Measurements from ENCODE around the gene GALNT10. TPM values are rescaled to one million over a fixed set of nuclear protein-coding genes. Genes with fewer than 3 reads are reported as not detected.

The GALNT10 gene
- total and polyA plus RNA-seq, 2 experiments from 2014 or later = 43.0 to 45.9 TPM

GRCh38 chr5:154230526-154230925, 40.0 kb downstream of the GALNT10 start:
- no peaks in the 10 kb centered on the region for H3K36me3 ChIP-seq (replicated peaks; ENCODE audit: insufficient read depth, low read depth)
- H3K27me3 ChIP-seq = no peaks in the 10 kb centered on the region
- H3K4me3 ChIP-seq = no peak overlapping the region
- TF ChIP-seq EZH2 (IDR thresholded peaks at IDR 0.05; ENCODE audit: borderline replicate concordance) = no peak
- TF ChIP-seq EZH2phosphoT487 (IDR thresholded peaks at IDR 0.05; ENCODE audit: low read depth, severe bottlenecking, unreplicated experiment) = no peak
- TF ChIP-seq, protein P1, sequence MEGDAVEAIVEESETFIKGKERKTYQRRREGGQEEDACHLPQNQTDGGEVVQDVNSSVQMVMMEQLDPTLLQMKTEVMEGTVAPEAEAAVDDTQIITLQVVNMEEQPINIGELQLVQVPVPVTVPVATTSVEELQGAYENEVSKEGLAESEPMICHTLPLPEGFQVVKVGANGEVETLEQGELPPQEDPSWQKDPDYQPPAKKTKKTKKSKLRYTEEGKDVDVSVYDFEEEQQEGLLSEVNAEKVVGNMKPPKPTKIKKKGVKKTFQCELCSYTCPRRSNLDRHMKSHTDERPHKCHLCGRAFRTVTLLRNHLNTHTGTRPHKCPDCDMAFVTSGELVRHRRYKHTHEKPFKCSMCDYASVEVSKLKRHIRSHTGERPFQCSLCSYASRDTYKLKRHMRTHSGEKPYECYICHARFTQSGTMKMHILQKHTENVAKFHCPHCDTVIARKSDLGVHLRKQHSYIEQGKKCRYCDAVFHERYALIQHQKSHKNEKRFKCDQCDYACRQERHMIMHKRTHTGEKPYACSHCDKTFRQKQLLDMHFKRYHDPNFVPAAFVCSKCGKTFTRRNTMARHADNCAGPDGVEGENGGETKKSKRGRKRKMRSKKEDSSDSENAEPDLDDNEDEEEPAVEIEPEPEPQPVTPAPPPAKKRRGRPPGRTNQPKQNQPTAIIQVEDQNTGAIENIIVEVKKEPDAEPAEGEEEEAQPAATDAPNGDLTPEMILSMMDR (IDR thresholded peaks at IDR 0.05; ENCODE audit: poor library complexity) = no peak
- H3K9me2 ChIP-seq (replicated peaks; ENCODE audit: insufficient read depth) = no peaks in the 10 kb centered on the region
- no peaks in the 10 kb centered on the region for H3K79me2 ChIP-seq
- H3K27ac ChIP-seq = no peak overlapping the region
- H2AFZ ChIP-seq = no peak overlapping the region
- H3K4me1 ChIP-seq (ENCODE audit: insufficient read depth) = no peaks in the 10 kb centered on the region
- no peak overlapping the region for H3K4me2 ChIP-seq
- DNase-seq (ENCODE audit: low spot score) = no peak
- H4K20me1 ChIP-seq (ENCODE audit: insufficient read depth, poor library complexity, severe bottlenecking) = no peaks in the 10 kb centered on the region
- H3K9me3 ChIP-seq (ENCODE audit: low read depth) = peaks cover 7% of the 10 kb centered on the region

DNA sequence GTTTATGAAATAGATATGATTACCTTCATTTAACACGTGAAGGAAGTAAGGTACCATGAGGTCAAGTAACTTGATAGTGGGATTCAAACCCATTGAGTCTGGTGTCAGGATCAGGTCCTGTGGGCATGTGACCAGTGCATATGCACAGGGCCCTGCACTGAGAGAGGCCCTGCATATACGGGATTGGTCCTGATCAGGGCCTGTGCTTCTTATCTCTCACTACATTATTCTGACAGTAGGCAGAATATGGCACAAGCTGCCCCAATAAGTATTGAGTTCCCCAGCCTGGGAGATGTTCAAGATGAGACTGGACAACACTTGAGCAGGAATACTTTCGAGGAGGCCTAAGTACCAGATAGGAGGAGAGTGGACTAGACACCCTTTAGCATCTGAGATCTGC, 44.0 kb downstream of the GALNT10 start:
- H3K4me2 ChIP-seq = no peak overlapping the region
- no peaks in the 10 kb centered on the region for H3K4me1 ChIP-seq (ENCODE audit: insufficient read depth)
- no peak overlapping the region for H3K27ac ChIP-seq
- H4K20me1 ChIP-seq (ENCODE audit: insufficient read depth, poor library complexity, severe bottlenecking) = no peaks in the 10 kb centered on the region
- no peaks in the 10 kb centered on the region for H3K79me2 ChIP-seq
- WGBS (ENCODE audit: low lambda C conversion rate, missing lambda C conversion rate) = 84% methylated on average over 3 of the region's 3 CpGs
- no peaks in the 10 kb centered on the region for H3K27me3 ChIP-seq
- DNase-seq (ENCODE audit: low spot score) = no peak
- TF ChIP-seq, protein P1 (IDR thresholded peaks at IDR 0.05; ENCODE audit: poor library complexity) = no peak
- TF ChIP-seq EZH2 (IDR thresholded peaks at IDR 0.05; ENCODE audit: borderline replicate concordance) (no peak), EZH2phosphoT487 (IDR thresholded peaks at IDR 0.05; ENCODE audit: low read depth, severe bottlenecking, unreplicated experiment) (no peak)
- no peak overlapping the region for H3K4me3 ChIP-seq
- no peak overlapping the region for H2AFZ ChIP-seq
- no peaks in the 10 kb centered on the region for H3K36me3 ChIP-seq (replicated peaks; ENCODE audit: insufficient read depth, low read depth)
- H3K9me3 ChIP-seq (ENCODE audit: low read depth) = no peaks in the 10 kb centered on the region
- no peaks in the 10 kb centered on the region for H3K9me2 ChIP-seq (replicated peaks; ENCODE audit: insufficient read depth)

DNA sequence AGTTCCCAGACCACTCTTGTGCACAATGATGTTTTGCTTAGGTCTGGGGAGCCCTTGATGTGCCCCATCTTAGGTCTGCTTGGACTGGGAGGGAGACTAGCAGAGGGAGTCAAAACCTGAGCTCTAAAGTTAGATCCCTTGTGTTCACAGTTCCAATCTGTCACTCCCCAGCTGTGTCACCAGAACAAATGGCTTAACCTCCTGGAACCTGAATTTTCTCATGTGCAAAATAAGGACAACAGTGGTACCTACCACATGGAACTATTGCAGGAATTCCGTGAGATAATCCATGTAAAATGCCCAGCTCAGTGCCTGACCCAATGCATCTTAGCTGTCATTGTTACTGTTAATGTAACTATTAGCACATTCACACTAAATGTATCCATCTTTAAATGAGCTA, 45.5 kb downstream of the GALNT10 start:
- Histone ChIP-seq H4K20me1 (ENCODE audit: insufficient read depth, poor library complexity, severe bottlenecking) (no peaks in the 10 kb centered on the region), H3K36me3 (replicated peaks; ENCODE audit: insufficient read depth, low read depth) (no peaks in the 10 kb centered on the region), H3K27me3 (no peaks in the 10 kb centered on the region), H3K4me3 (no peak overlapping the region), H2AFZ (no peak overlapping the region), H3K9me3 (ENCODE audit: low read depth) (no peaks in the 10 kb centered on the region), H3K27ac (no peak overlapping the region), H3K4me2 (no peak overlapping the region), H3K4me1 (ENCODE audit: insufficient read depth) (peaks cover 9% of the 10 kb centered on the region), H3K79me2 (no peaks in the 10 kb centered on the region), H3K9me2 (replicated peaks; ENCODE audit: insufficient read depth) (no peaks in the 10 kb centered on the region)
- no peak for DNase-seq (ENCODE audit: low spot score)
- TF ChIP-seq, protein P1 (IDR thresholded peaks at IDR 0.05; ENCODE audit: poor library complexity) = no peak
- no peak for TF ChIP-seq EZH2 (IDR thresholded peaks at IDR 0.05; ENCODE audit: borderline replicate concordance)
- TF ChIP-seq EZH2phosphoT487 (IDR thresholded peaks at IDR 0.05; ENCODE audit: low read depth, severe bottlenecking, unreplicated experiment) = no peak
- WGBS (ENCODE audit: low lambda C conversion rate, missing lambda C conversion rate) = 89% methylated on average over 1 of the region's 1 CpG
